Measurements from ENCODE around the gene SLC25A41.

Gene SLC25A41

DNA sequence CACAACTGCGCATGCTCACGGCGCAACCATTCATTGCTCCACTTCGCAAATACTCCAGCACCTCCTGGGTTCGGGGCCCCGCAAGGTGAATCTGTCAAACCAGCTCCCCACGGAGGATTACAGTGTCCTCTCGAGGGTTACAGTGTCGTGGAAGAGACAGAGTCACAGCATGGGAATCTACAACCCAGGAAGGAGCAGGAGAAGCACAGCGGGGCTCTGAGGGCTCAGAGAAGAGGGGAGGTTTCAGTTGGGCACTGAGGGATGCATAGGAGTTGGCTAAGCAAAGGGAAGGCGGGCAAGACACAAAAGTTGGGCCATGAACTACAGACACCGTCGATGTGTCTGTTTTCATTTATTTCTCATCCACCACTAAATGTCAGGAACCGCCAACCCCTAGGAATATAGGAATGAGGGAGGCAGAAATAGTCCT is 39.6 kb downstream of the SLC25A41 start:
- Histone ChIP-seq H4K20me1 (peaks cover 8% of the 10 kb centered on the region; the same call in 1 of the 2 replicates), H3K9me3 (no peaks in the 10 kb centered on the region), H3K9ac (peak overlapping the region; percentile 89), H3K4me1 (peaks cover 30% of the 10 kb centered on the region), H3K4me2 (peak overlapping the region; percentile 99), H3K27me3 (no peaks in the 10 kb centered on the region), H3K4me3 (peak overlapping the region; percentile 94), H3K27ac (peak overlapping the region; percentile 88), H3K36me3 (peaks cover 28% of the 10 kb centered on the region)
- no peak for TF ChIP-seq Cebpa-rat (IDR thresholded peaks at IDR 0.05)

DNA sequence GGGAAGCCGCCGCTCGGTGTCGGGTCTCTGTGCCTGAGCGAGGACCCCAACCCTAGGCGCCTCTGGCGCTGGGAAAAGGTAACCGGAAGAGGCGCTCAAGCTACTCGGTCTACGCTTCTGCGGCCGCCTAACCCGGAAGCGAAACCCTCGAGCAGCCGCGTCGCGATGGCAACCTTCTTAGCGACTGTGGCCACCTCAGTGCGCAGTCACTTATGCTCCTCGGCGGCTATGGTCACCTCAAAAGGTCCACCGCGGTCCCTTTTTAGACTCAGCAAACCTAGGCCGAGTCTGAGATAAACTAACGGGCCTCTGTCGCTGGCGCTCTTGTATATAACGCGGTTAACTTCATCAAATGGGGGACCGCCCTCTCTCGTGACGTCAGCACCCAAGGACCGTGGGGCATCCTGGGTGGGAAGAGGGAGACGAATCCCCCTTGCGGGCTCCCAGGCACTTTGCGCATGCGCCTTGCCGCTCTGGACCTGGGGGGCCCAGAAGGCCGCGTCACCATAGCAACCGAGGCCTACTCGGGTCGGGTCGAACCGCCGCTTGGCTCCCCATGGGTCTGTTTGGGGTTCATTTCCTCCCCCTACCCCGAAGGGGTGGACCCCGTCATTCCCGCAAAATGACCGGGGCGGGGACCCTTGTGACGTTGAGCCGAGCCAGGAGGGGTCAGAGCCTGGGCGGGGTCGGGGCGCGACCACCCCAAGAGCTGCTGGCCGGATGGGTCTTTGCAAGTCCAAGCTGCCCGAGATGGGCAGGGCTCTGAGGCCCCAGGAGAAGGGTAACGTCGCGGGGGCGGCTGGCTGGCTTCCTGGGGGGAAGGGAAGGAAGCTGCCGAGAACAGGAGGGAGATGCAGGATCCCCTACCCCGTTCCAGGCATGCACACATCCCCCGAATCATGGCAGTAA is 40.2 kb downstream of the SLC25A41 start, which contains the start of gene GTF2F1:
GTF2F1 (minus strand) TSS at position 91 of the 909 bp plus-strand sequence. CDS start 169 bp downstream, outside the sequence.
- peak within 1 kb of the TSS; percentile 99 for H3K4me2 ChIP-seq
- no peaks in the 10 kb centered on the region for H3K9me3 ChIP-seq
- TF ChIP-seq Cebpa-rat (IDR thresholded peaks at IDR 0.05), result no peak
- peak within 1 kb of the TSS; percentile 89 for H3K9ac ChIP-seq
- peaks cover 8% of the 10 kb centered on the region; the same call in 1 of the 2 replicates for H4K20me1 ChIP-seq
- H3K27ac ChIP-seq, result peak within 1 kb of the TSS; percentile 88
- peaks cover 30% of the 10 kb centered on the region for H3K4me1 ChIP-seq
- peak within 1 kb of the TSS; percentile 94 for H3K4me3 ChIP-seq
- peaks cover 35% of the 10 kb centered on the region for H3K36me3 ChIP-seq
- H3K27me3 ChIP-seq, result no peaks in the 10 kb centered on the region

DNA sequence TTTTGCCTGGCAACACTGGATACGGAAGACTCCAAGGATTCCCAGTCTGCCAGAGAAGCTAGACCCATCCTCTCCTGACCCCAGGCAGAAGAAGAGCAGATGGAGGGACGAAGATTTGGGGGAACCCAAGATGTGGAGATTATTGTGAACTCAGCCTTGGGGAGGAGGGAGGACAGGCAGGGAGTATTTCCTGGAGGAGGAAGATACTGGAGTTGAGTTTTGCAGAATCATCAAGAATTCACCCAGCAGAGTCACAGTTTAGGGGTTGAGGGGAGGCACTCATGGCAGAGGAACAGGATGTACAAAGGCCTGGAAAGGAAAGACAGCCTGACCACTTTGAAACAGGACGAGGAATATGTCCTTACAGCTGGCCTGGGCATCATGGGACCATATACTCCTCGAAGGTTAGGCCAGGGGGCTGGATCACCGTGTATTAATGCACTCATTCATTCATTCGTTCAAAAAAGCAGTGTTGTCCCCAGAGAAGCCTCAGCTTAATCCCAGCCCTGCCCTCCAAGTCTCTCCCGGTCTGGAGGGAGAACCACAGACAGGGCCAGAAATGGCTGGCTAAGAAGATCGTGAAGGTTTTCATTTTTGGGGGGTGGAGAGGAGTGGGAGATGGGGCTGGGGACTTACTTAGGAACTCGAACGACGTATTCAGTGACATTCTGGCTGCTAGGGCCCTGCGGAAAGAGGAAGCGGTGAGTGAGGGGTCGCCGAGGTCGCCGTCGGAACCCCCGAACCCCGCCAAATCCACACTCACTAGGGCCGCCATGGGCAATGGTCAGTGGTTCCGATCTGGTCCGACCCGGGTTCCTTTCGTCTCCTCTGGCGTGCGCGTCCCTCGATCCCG is 41.1 kb downstream of the SLC25A41 start:
- Histone ChIP-seq H3K27me3 (no peaks in the 10 kb centered on the region), H3K9ac (peak overlapping the region; percentile 89), H3K4me2 (peak overlapping the region; percentile 99), H3K4me1 (peaks cover 30% of the 10 kb centered on the region), H3K27ac (peak overlapping the region; percentile 88), H3K4me3 (peak overlapping the region; percentile 94), H3K36me3 (peaks cover 44% of the 10 kb centered on the region), H3K9me3 (no peaks in the 10 kb centered on the region), H4K20me1 (peaks cover 8% of the 10 kb centered on the region; the same call in 1 of the 2 replicates)
- no peak for TF ChIP-seq Cebpa-rat (IDR thresholded peaks at IDR 0.05)

DNA sequence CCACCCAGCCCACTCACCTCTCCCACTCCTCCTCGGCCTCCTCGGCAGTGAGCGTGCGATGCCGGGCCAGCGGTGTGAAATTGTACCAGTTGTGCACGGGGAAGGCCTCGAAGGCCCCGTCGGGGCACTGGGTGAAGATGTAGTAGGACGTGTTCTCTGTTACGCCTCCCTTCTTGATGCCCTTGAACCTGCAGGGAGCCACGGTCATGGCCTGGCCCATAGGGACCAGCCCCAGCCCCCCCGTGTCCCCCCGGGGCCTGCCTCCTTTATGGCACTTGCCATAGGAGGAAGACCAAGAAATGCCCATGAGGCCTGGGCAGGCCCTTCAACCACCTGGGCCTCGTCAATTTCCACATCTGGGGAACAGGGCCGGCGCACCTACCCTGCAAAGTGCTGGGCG is 46.2 kb downstream of the SLC25A41 start:
- Histone ChIP-seq H3K4me3 (no peak overlapping the region), H3K36me3 (peaks cover 94% of the 10 kb centered on the region), H3K4me2 (no peak overlapping the region), H3K9ac (no peak overlapping the region), H3K27me3 (no peaks in the 10 kb centered on the region), H3K4me1 (peaks cover 16% of the 10 kb centered on the region), H4K20me1 (peaks cover 8% of the 10 kb centered on the region; the same call in 1 of the 2 replicates), H3K9me3 (no peaks in the 10 kb centered on the region), H3K27ac (no peak overlapping the region)
- TF ChIP-seq Cebpa-rat (IDR thresholded peaks at IDR 0.05), result no peak

DNA sequence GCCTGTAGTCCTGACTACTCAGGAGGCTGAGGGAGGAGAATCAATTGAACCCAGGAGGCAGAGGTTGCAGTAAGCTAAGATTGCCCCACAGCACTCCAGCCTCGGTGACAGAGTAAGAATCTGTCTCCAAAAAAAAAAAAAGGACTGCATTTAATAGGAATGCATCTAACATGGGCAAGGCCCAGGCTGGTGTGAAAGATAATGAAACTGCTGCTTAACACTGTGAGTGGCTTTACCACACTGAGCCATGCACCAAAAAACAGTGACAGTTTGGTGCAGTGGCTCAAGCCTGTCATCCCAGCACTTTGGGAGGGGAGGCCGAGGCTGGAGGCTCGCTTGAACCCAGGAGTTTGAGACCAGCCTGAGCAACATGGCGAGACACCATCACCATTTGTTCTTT is 49.2 kb downstream of the SLC25A41 start:
- no peak for TF ChIP-seq Cebpa-rat (IDR thresholded peaks at IDR 0.05)
- Histone ChIP-seq H3K27ac (no peak overlapping the region), H3K36me3 (peaks cover 100% of the 10 kb centered on the region), H3K4me2 (no peak overlapping the region), H4K20me1 (0 out of 2 replicates have a peak, but pooled peaks cover 8% of the 10 kb centered on the region), H3K4me3 (no peak overlapping the region), H3K4me1 (no peaks in the 10 kb centered on the region), H3K9me3 (no peaks in the 10 kb centered on the region; the same call in 1 of the 2 replicates), H3K9ac (no peak overlapping the region), H3K27me3 (no peaks in the 10 kb centered on the region)

DNA sequence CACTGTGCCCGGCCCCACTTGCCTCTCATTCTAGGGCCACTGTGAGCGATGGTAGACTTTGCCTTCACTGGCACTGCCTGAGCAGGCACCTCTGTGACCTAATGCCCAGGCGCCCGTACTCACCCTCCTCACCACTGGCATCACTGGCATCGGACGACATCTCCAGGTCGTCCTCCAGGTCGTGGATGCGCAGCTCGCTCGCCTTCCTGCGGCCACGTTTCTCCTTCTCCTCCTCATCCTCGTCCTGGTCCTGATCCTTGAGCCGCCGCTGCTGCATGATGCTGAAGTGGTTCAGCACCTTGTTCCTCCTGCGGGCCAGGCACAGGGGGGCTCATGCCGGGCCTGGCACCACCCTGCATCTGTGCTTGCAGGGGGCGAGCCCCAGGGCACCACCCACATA is 50.4 kb downstream of the SLC25A41 start:
- H3K4me2 ChIP-seq, result no peak overlapping the region
- H4K20me1 ChIP-seq, result 0 out of 2 replicates have a peak, but pooled peaks cover 8% of the 10 kb centered on the region
- peaks cover 100% of the 10 kb centered on the region for H3K36me3 ChIP-seq
- H3K9me3 ChIP-seq, result no peaks in the 10 kb centered on the region; the same call in 1 of the 2 replicates
- no peak overlapping the region for H3K9ac ChIP-seq
- no peak overlapping the region for H3K27ac ChIP-seq
- H3K4me1 ChIP-seq, result no peaks in the 10 kb centered on the region
- H3K27me3 ChIP-seq, result no peaks in the 10 kb centered on the region
- H3K4me3 ChIP-seq, result no peak overlapping the region
- TF ChIP-seq Cebpa-rat (IDR thresholded peaks at IDR 0.05), result no peak

DNA sequence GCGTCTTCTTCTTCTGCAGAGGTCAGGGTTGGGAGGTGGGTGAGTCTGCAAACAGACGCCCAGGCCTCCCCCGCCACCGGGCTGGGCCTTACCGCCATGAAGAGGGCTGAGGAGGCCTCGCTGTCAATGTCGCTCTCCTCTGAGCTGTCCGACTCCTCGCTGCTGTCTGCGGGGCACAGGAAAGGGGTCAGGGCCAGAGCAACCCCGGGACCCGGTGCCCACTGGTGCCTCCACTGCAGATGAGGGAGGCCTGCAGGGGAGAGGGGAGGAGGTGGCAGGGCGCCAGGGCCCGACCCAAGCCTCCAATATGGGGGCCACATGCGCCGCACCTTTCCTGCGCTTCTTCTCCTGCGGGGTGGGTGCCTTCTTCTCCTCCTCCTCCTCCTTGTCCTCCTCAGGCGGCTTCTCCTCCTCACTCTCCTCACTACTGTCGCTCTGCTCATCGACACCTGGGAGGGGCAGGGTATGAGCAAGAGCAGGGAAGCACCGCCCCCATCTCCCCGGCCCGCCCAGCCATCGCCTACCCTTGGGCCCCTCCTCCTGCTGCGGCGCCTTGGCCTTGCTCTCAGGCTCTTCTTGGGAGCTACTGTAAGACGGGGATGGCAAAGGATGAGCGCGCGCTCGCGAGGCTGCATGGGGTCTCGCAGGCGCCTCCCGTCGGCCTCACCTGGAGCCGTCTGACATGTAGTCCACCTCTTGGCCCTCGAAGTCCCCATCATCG is 52.4 kb downstream of the SLC25A41 start:
- H3K36me3 ChIP-seq, result peaks cover 95% of the 10 kb centered on the region
- H3K9ac ChIP-seq, result no peak overlapping the region
- H3K9me3 ChIP-seq, result no peaks in the 10 kb centered on the region; the same call in 1 of the 2 replicates
- no peaks in the 10 kb centered on the region for H3K27me3 ChIP-seq
- no peak overlapping the region for H3K27ac ChIP-seq
- H3K4me2 ChIP-seq, result no peak overlapping the region
- no peaks in the 10 kb centered on the region for H3K4me1 ChIP-seq
- 0 out of 2 replicates have a peak, but pooled peaks cover 8% of the 10 kb centered on the region for H4K20me1 ChIP-seq
- no peak for TF ChIP-seq Cebpa-rat (IDR thresholded peaks at IDR 0.05)
- H3K4me3 ChIP-seq, result no peak overlapping the region

DNA sequence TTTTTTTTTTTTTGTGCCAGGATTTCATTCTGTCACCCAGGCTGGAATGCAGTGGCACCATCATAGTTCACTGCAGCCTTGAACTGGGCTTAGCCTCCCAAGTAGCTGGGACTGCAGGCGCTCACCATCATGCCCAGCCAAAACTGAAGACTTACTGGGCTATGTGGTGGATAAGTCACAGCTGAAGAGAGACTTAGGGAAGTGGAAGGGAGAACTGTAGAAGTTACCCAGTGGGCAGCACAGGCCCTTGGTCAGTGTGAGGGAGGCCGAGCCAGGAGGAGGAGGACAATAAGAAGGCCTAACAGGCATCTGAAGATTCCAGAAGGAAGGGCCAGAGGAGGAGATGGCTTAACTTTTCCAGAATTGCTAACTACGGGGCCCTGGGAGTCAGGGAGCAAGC is 53.8 kb downstream of the SLC25A41 start:
- H3K4me3 ChIP-seq, result no peak overlapping the region
- H3K27me3 ChIP-seq, result no peaks in the 10 kb centered on the region
- 0 out of 2 replicates have a peak, but pooled peaks cover 8% of the 10 kb centered on the region for H4K20me1 ChIP-seq
- no peak overlapping the region for H3K4me2 ChIP-seq
- H3K27ac ChIP-seq, result no peak overlapping the region
- H3K9ac ChIP-seq, result no peak overlapping the region
- no peaks in the 10 kb centered on the region; the same call in 1 of the 2 replicates for H3K9me3 ChIP-seq
- H3K4me1 ChIP-seq, result no peaks in the 10 kb centered on the region
- H3K36me3 ChIP-seq, result peaks cover 95% of the 10 kb centered on the region
- no peak for TF ChIP-seq Cebpa-rat (IDR thresholded peaks at IDR 0.05)

DNA sequence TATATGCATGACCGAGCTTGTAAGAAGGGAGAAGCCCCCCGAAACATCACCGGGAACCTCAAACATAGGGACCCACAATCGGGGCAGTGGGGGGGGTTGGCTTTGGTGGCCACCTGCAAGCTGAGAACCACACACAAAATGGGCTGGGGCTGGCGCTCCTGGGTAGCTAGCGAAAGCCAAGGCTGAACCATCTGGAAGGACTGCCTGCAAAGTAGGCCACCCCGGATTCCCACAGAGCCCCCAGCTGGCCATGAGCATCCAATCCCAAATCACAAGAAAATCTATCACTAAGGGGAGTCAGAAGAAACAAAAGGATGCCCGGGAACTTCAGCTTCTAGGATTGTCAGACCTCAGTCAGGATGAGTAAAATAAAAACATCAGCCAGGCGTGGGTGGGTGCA is 55.1 kb downstream of the SLC25A41 start:
- H3K9ac ChIP-seq, result no peak overlapping the region
- H3K9me3 ChIP-seq, result no peaks in the 10 kb centered on the region; the same call in 1 of the 2 replicates
- H3K4me2 ChIP-seq, result no peak overlapping the region
- no peak overlapping the region for H3K27ac ChIP-seq
- peaks cover 8% of the 10 kb centered on the region for H3K4me1 ChIP-seq
- H3K27me3 ChIP-seq, result no peaks in the 10 kb centered on the region
- H3K36me3 ChIP-seq, result peaks cover 90% of the 10 kb centered on the region
- no peak overlapping the region for H3K4me3 ChIP-seq
- TF ChIP-seq Cebpa-rat (IDR thresholded peaks at IDR 0.05), result no peak
- H4K20me1 ChIP-seq, result peaks cover 16% of the 10 kb centered on the region; the same call in 1 of the 2 replicates

Data from BLaER1 (cell line).